Measurements from ENCODE around the gene TMEM81.

DNA sequence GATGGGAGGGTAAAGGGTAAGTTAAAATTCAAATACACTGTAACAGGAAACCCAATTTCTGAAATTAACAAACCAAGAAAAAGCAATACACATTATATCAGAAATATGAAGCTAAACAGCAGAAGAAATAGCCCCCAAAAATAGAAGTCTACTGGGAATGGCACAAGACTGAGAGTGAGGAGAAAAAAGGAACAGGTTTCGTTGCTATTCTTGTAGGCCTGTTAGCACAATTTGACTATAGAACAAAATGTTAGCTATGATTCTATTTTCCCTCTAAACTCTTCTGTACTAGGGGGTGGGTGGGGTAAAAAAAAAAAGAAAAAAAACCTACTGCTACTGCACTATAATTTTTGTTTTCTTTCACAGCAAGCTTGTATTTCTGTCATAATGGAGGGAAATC lies 25.0 kb upstream of the TMEM81 start:
- no peak for TF ChIP-seq TAF1 (IDR thresholded peaks at IDR 0.05; ENCODE audit: borderline replicate concordance, insufficient read depth, low read length)
- TF ChIP-seq, protein P1, sequence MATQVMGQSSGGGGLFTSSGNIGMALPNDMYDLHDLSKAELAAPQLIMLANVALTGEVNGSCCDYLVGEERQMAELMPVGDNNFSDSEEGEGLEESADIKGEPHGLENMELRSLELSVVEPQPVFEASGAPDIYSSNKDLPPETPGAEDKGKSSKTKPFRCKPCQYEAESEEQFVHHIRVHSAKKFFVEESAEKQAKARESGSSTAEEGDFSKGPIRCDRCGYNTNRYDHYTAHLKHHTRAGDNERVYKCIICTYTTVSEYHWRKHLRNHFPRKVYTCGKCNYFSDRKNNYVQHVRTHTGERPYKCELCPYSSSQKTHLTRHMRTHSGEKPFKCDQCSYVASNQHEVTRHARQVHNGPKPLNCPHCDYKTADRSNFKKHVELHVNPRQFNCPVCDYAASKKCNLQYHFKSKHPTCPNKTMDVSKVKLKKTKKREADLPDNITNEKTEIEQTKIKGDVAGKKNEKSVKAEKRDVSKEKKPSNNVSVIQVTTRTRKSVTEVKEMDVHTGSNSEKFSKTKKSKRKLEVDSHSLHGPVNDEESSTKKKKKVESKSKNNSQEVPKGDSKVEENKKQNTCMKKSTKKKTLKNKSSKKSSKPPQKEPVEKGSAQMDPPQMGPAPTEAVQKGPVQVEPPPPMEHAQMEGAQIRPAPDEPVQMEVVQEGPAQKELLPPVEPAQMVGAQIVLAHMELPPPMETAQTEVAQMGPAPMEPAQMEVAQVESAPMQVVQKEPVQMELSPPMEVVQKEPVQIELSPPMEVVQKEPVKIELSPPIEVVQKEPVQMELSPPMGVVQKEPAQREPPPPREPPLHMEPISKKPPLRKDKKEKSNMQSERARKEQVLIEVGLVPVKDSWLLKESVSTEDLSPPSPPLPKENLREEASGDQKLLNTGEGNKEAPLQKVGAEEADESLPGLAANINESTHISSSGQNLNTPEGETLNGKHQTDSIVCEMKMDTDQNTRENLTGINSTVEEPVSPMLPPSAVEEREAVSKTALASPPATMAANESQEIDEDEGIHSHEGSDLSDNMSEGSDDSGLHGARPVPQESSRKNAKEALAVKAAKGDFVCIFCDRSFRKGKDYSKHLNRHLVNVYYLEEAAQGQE (IDR thresholded peaks at IDR 0.05; ENCODE audit: insufficient read depth in 1 of 2, low read depth in 2 of 2, low read length in 2 of 2) = no peak
